Measurements from ENCODE around the gene MROH7. TPM values are rescaled to one million over a fixed set of nuclear protein-coding genes. Genes with fewer than 3 reads are reported as not detected.

MROH7 gene
- total and polyA plus RNA-seq, 9 of the 15 experiments (the other 6 are each of a cell fraction or from before 2014, with no cell fraction given): not detected

DNA sequence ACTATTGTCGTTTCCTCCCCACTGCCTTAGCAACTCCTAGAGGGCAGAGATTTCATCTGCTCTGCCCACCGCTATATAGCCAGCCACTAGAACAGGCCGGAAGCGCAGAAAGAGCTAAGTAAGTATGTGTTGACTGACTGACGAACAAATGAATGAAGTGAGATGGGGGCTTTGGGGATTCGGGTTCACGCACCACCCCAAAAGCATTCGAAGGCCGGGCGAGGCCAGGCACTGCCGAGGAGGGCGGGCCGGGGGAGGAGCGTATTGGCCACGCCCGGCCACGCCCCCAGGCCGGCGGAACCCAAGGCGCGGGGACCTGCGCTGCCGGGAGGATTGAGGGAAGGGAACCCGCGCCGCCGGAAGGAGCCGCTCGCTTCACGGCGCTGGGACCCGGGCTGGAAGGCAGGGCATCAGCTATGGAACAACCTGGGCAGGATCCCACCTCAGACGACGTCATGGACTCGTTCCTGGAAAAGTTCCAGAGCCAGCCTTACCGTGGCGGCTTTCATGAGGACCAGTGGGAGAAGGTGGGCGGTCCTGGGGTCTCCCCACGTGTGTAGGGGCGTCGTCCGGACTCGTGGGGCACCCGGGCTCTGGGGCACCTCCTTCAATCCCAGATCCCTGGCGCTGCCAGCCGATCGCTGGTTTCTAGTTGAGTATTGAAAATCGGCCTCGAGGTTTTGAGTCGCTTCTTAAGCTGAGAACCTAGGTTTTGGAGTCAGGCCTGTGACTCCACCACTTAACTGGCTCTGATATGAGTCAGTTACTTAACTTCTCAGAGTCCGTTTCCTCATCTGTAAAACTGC, 74.1 kb downstream of the MROH7 start, which contains the start of gene TTC4 (continued):
- TF ChIP-seq, protein P1, sequence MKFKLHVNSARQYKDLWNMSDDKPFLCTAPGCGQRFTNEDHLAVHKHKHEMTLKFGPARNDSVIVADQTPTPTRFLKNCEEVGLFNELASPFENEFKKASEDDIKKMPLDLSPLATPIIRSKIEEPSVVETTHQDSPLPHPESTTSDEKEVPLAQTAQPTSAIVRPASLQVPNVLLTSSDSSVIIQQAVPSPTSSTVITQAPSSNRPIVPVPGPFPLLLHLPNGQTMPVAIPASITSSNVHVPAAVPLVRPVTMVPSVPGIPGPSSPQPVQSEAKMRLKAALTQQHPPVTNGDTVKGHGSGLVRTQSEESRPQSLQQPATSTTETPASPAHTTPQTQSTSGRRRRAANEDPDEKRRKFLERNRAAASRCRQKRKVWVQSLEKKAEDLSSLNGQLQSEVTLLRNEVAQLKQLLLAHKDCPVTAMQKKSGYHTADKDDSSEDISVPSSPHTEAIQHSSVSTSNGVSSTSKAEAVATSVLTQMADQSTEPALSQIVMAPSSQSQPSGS (CRISPR knock-in tag; IDR thresholded peaks at IDR 0.05): no peak
- TF ChIP-seq ZKSCAN3 (CRISPR knock-in tag; IDR thresholded peaks at IDR 0.05) (no peak), KDM2B (CRISPR knock-in tag; IDR thresholded peaks at IDR 0.05) (no peak; the same call in 1 of the 2 replicates), EWSR1 (IDR thresholded peaks at IDR 0.05; ENCODE audit: borderline replicate concordance, low read depth, partially characterized antibody) (no peak), PTTG1 (tag; IDR thresholded peaks at IDR 0.05; ENCODE audit: low read depth) (no peak), HEY1 (CRISPR knock-in tag; IDR thresholded peaks at IDR 0.05; ENCODE audit: borderline replicate concordance) (no peak), TRIM28 (IDR thresholded peaks at IDR 0.05) (0 out of 2 replicates have a peak, but pooled peaks have one; percentile 57), SREBF2 (CRISPR knock-in tag; IDR thresholded peaks at IDR 0.05) (no peak), ZNF79 (CRISPR knock-in tag; IDR thresholded peaks at IDR 0.05; ENCODE audit: low read depth) (no peak), EHMT2 (IDR thresholded peaks at IDR 0.05) (no peak), MXI1 (IDR thresholded peaks at IDR 0.05; ENCODE audit: low read depth, low read length) (peak; percentile 93), BHLHE40 (IDR thresholded peaks at IDR 0.05; ENCODE audit: low read length) (peak; percentile 62), ZFP30 (CRISPR knock-in tag; IDR thresholded peaks at IDR 0.05; ENCODE audit: borderline replicate concordance) (no peak), ASH1L (IDR thresholded peaks at IDR 0.05; ENCODE audit: borderline replicate concordance, low read depth, partially characterized antibody) (no peak), NRF1 (conservative IDR thresholded peaks at IDR 0.05 in 1 of 2, IDR thresholded peaks at IDR 0.05 in 1 of 2) (peak; percentile 70 to 75), SIN3B (IDR thresholded peaks at IDR 0.05; ENCODE audit: low read depth) (peak; percentile 97), ZNF165 (CRISPR knock-in tag; IDR thresholded peaks at IDR 0.05; ENCODE audit: borderline replicate concordance) (0 out of 2 replicates have a peak, but pooled peaks have one; percentile 16), NR2C1 (IDR thresholded peaks at IDR 0.05) (no peak), NR2C1 (tag; IDR thresholded peaks at IDR 0.05) (peak; percentile 64; the same call in 1 of the 2 replicates), ZNF76 (CRISPR knock-in tag; IDR thresholded peaks at IDR 0.05; ENCODE audit: borderline replicate concordance) (0 out of 2 replicates have a peak, but pooled peaks have one; percentile 38)
- TF ChIP-seq, protein P2, sequence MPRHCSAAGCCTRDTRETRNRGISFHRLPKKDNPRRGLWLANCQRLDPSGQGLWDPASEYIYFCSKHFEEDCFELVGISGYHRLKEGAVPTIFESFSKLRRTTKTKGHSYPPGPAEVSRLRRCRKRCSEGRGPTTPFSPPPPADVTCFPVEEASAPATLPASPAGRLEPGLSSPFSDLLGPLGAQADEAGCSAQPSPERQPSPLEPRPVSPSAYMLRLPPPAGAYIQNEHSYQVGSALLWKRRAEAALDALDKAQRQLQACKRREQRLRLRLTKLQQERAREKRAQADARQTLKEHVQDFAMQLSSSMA (CRISPR knock-in tag; IDR thresholded peaks at IDR 0.05): no peak
- TF ChIP-seq, protein P3, sequence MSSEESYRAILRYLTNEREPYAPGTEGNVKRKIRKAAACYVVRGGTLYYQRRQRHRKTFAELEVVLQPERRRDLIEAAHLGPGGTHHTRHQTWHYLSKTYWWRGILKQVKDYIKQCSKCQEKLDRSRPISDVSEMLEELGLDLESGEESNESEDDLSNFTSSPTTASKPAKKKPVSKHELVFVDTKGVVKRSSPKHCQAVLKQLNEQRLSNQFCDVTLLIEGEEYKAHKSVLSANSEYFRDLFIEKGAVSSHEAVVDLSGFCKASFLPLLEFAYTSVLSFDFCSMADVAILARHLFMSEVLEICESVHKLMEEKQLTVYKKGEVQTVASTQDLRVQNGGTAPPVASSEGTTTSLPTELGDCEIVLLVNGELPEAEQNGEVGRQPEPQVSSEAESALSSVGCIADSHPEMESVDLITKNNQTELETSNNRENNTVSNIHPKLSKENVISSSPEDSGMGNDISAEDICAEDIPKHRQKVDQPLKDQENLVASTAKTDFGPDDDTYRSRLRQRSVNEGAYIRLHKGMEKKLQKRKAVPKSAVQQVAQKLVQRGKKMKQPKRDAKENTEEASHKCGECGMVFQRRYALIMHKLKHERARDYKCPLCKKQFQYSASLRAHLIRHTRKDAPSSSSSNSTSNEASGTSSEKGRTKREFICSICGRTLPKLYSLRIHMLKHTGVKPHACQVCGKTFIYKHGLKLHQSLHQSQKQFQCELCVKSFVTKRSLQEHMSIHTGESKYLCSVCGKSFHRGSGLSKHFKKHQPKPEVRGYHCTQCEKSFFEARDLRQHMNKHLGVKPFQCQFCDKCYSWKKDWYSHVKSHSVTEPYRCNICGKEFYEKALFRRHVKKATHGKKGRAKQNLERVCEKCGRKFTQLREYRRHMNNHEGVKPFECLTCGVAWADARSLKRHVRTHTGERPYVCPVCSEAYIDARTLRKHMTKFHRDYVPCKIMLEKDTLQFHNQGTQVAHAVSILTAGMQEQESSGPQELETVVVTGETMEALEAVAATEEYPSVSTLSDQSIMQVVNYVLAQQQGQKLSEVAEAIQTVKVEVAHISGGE (CRISPR knock-in tag; IDR thresholded peaks at IDR 0.05): peak; percentile 98 to 100 (median 99)
